GM12872 (cell line): ENCODE measurements around the gene RAI14.

Source experiments
- CTCF ChIP-seq: IDR thresholded peaks from 3 replicates; pipeline ENCODE4 v1.5.1; 2011; ENCODE audit warnings: low read depth, mild to moderate bottlenecking, low read length, moderate library complexity; ENCODE audit not compliant: insufficient read depth

Gene RAI14

GRCh38 chr5:34656700-34657273, 659 bp downstream of the RAI14 start:
- no peak for TF ChIP-seq CTCF

GRCh38 chr5:34657274-34657921, 1.3 kb downstream of the RAI14 start:
- TF ChIP-seq CTCF: no peak

GRCh38 chr5:34657988-34658387, 1.9 kb downstream of the RAI14 start:
- no peak for TF ChIP-seq CTCF

GRCh38 chr5:34659168-34659567, 3.0 kb downstream of the RAI14 start:
- no peak for TF ChIP-seq CTCF

GRCh38 chr5:34660444-34660843, 4.3 kb downstream of the RAI14 start:
- TF ChIP-seq CTCF: no peak

- TF ChIP-seq CTCF: no peak
Measured at GRCh38 chr5:34663771-34664496, 7.8 kb downstream of the RAI14 start.

GRCh38 chr5:34666392-34667080, 10.4 kb downstream of the RAI14 start:
- TF ChIP-seq CTCF: no peak
